HepG2 (cell line): ENCODE results near the gene INO80E. TPM values are rescaled to one million over a fixed set of nuclear protein-coding genes. Genes with fewer than 3 reads are reported as not detected.

ENCODE experiments used
- EEA1 ChIP-seq: sonication (generic); formaldehyde crosslinking; IDR thresholded peaks from 2 replicates; pipeline ENCODE4 v1.5.1; 2020; ENCODE audit warnings: mild to moderate bottlenecking, missing genetic modification reagents, borderline replicate concordance
- FOXA3 ChIP-seq: IDR thresholded peaks from 2 replicates; pipeline ENCODE4 v1.6.1; 2016; ENCODE audit warnings: missing genetic modification reagents, missing compliant biosample characterization
- GTF3A ChIP-seq: sonication (generic); formaldehyde crosslinking; conservative IDR thresholded peaks from 2 replicates; pipeline ENCODE4 v1.4.0; 2020; ENCODE audit warnings: mild to moderate bottlenecking, missing genetic modification reagents
- HES4 ChIP-seq: sonication (generic); formaldehyde crosslinking; IDR thresholded peaks from 2 replicates; pipeline ENCODE4 v1.9.0; 2021; ENCODE audit warnings: mild to moderate bottlenecking, missing genetic modification reagents, borderline replicate concordance
- HOXA9 ChIP-seq: sonication (generic); formaldehyde crosslinking; IDR thresholded peaks from 2 replicates; pipeline ENCODE4 v1.8.1; 2022; ENCODE audit warnings: missing genetic modification reagents, mild to moderate bottlenecking, moderate library complexity, borderline replicate concordance
- IKZF4 ChIP-seq: sonication (generic); formaldehyde crosslinking; IDR thresholded peaks from 2 replicates; pipeline ENCODE4 v1.5.1; 2020; ENCODE audit warnings: borderline replicate concordance, mild to moderate bottlenecking, low read depth, missing genetic modification reagents; ENCODE audit errors: not compliant biosample characterization
- JUNB ChIP-seq: sonication (generic); formaldehyde crosslinking; IDR thresholded peaks from 2 replicates; pipeline ENCODE4 v1.8.0; 2022; ENCODE audit warnings: missing genetic modification reagents, mild to moderate bottlenecking, borderline replicate concordance
- MEF2D ChIP-seq: sonication (generic); formaldehyde crosslinking; IDR thresholded peaks from 2 replicates; pipeline ENCODE4 v1.5.1; 2020; ENCODE audit warnings: mild to moderate bottlenecking, missing genetic modification reagents
- MLX ChIP-seq: IDR thresholded peaks from 2 replicates; pipeline ENCODE4 v1.6.1; 2016
- MXI1 ChIP-seq: IDR thresholded peaks from 3 replicates; pipeline ENCODE4 v1.6.1; 2012; ENCODE audit warnings: low read depth, low read length, inconsistent platforms, borderline replicate concordance
- RCOR2 ChIP-seq: IDR thresholded peaks from 2 replicates; pipeline ENCODE4 v1.6.1; 2016; ENCODE audit warnings: missing biosample characterization, missing genetic modification reagents
- SRSF1 ChIP-seq: fragments of 200-400 bp; formaldehyde crosslinking; optimal IDR thresholded peaks from 2 replicates; pipeline ENCODE3; 2017; ENCODE audit warnings: mild to moderate bottlenecking, low read depth, low read length, moderate library complexity
- TEAD2 ChIP-seq: sonication (generic); formaldehyde crosslinking; IDR thresholded peaks from 2 replicates; pipeline ENCODE4 v1.9.0; 2021; ENCODE audit warnings: missing genetic modification reagents
- TRIM24 ChIP-seq: sonication (generic); formaldehyde crosslinking; IDR thresholded peaks from 2 replicates; pipeline ENCODE4 v1.8.0; 2022; ENCODE audit warnings: mild to moderate bottlenecking, missing genetic modification reagents
- ZMYM3 ChIP-seq: sonication (generic); formaldehyde crosslinking; IDR thresholded peaks from 2 replicates; pipeline ENCODE4 v1.5.1; 2020; ENCODE audit warnings: mild to moderate bottlenecking, missing genetic modification reagents
- ZNF280D ChIP-seq: sonication (generic); formaldehyde crosslinking; IDR thresholded peaks from 2 replicates; pipeline ENCODE4 v1.5.1; 2020; ENCODE audit warnings: mild to moderate bottlenecking, missing genetic modification reagents
- ZNF326 ChIP-seq: sonication (generic); formaldehyde crosslinking; IDR thresholded peaks from 2 replicates; pipeline ENCODE4 v1.4.0; 2020; ENCODE audit warnings: missing genetic modification reagents, borderline replicate concordance
- ZNF549 ChIP-seq: sonication (generic); formaldehyde crosslinking; IDR thresholded peaks from 2 replicates; pipeline ENCODE4 v1.5.0; 2020; ENCODE audit warnings: missing genetic modification reagents
- ZNF709 ChIP-seq: sonication (generic); formaldehyde crosslinking; IDR thresholded peaks from 2 replicates; pipeline ENCODE4 v1.5.0; 2020; ENCODE audit warnings: mild to moderate bottlenecking, missing genetic modification reagents
- ZNF775 ChIP-seq: sonication (generic); formaldehyde crosslinking; IDR thresholded peaks from 2 replicates; pipeline ENCODE4 v1.4.0; 2020; ENCODE audit warnings: missing genetic modification reagents, mild to moderate bottlenecking, moderate library complexity, borderline replicate concordance
- ZZZ3 ChIP-seq: sonication (generic); formaldehyde crosslinking; IDR thresholded peaks from 2 replicates; pipeline ENCODE4 v1.4.0; 2020; ENCODE audit warnings: missing genetic modification reagents, mild to moderate bottlenecking, borderline replicate concordance
- polyA plus RNA-seq, 8 experiments: library from polyadenylated mRNA; depleted of rRNA in 3 of 8; stranded (reverse) in 7 of 8; unstranded in 1 of 8; fragments of >200 nt; fragmentation: Illumina TruSeq in 4 of 8; extraction: Trizol in 4 of 8; gene quantifications; 2 replicates each; pipeline versions ENCODE4 v1.2.1 to v1.2.3, GENCODE V29; 2011 to 2016; ENCODE audit warnings: low read depth in 4 of 8, missing spikeins in 1 of 8, mixed read lengths in 1 of 8; ENCODE audit not compliant: insufficient read depth in 1 of 8
- total RNA-seq, 5 experiments: library from RNA; depleted of rRNA; stranded (reverse); fragments of >200 nt; fragmentation: Illumina TruSeq; extraction: Trizol; gene quantifications; 2 replicates each; pipeline ENCODE4 v1.2.3, GENCODE V29; 2016; ENCODE audit warnings: low read depth in 1 of 5
- TF ChIP-seq, protein P1 (sequence below): sonication (generic); formaldehyde crosslinking; IDR thresholded peaks from 2 replicates; pipeline ENCODE4 v1.5.0; 2020; ENCODE audit warnings: missing genetic modification reagents
- TF ChIP-seq, protein P2 (sequence below): sonication (generic); formaldehyde crosslinking; IDR thresholded peaks from 2 replicates; pipeline ENCODE4 v1.8.1; 2023; ENCODE audit warnings: mild to moderate bottlenecking, missing genetic modification reagents, borderline replicate concordance

INO80E gene
- total and polyA plus RNA-seq, 2 of the 13 experiments (the other 11 are each of a cell fraction or from before 2014, with no cell fraction given), result 25.8 to 45.6 TPM

DNA sequence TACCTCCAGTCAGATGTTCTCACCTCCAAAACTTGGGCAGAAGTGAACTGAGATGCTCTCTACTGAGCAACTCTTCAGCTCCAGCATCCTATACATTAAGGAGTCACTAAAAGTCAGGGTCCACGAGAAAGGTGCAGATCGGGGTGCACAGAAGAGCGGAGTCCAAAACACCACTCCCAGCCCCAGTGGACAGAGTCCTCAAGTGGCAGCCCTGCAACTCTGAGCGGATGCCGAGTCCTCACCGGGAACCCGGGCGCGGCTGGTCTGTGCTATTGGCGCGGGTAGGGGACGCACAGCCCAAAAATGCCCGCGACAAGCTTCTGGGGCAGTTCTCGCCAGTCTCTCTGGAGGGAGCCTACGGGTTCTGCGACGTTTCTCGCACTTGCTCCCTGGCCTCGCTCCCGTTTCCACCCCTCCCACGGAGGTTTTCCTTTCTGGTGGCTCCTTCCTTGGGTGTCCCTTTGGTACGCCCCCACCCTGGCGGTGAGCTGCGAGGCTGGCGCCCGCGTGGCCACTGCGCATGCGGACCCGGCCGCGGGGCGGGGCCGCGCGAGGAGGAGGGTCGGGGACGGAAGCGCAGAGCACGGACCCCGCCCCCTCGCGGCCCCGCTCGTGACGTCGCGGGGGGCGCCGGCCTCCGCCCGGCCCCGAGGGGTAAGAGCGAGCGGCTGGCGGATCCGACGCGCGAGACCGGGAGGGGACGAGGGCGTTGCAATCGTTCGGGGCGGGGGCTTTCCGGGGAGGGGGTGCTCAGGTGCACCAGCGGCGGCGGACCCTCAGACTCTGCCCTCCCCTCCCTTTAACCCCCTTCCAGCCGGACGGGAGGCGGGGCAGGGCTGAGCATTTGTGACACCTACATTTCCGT, 34.3 kb upstream of the INO80E start, which contains the start of gene TMEM219 (continued):
- TF ChIP-seq ZZZ3 (no peak), SRSF1 (no peak), ZNF280D (CRISPR knock-in tag) (no peak), TEAD2 (CRISPR knock-in tag) (no peak), ZNF709 (peak; percentile 57; the same call in 1 of the 2 replicates), HOXA9 (peak; percentile 23; the same call in 1 of the 2 replicates), IKZF4 (CRISPR knock-in tag) (no peak), MLX (CRISPR knock-in tag) (peak; percentile 61; the same call in 1 of the 2 replicates), MXI1 (peak; percentile 88; the same call in 2 of the 3 replicates), ZNF326 (no peak), ZNF775 (CRISPR knock-in tag) (no peak), HES4 (CRISPR knock-in tag) (peak; percentile 73; the same call in 1 of the 2 replicates), RCOR2 (CRISPR knock-in tag) (no peak), EEA1 (CRISPR knock-in tag) (no peak), FOXA3 (CRISPR knock-in tag) (peak; percentile 38), MEF2D (CRISPR knock-in tag) (peak; percentile 12; the same call in 1 of the 2 replicates), TRIM24 (no peak), ZNF549 (CRISPR knock-in tag) (no peak), GTF3A (CRISPR knock-in tag) (no peak), ZMYM3 (no peak), JUNB (CRISPR knock-in tag) (no peak)
- TF ChIP-seq, protein P1, sequence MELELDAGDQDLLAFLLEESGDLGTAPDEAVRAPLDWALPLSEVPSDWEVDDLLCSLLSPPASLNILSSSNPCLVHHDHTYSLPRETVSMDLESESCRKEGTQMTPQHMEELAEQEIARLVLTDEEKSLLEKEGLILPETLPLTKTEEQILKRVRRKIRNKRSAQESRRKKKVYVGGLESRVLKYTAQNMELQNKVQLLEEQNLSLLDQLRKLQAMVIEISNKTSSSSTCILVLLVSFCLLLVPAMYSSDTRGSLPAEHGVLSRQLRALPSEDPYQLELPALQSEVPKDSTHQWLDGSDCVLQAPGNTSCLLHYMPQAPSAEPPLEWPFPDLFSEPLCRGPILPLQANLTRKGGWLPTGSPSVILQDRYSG (CRISPR knock-in tag), result no peak
- TF ChIP-seq, protein P2, sequence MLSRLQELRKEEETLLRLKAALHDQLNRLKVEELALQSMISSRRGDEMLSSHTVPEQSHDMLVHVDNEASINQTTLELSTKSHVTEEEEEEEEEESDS (CRISPR knock-in tag), result peak; percentile 86
